SK-N-SH treated with all-trans-retinoic acid at 6 μM for 48 hours (cell line): ENCODE results near the gene ABHD5.

ENCODE experiments used
- ISL1 ChIP-seq: fragments of 250-450 bp; sonication (Bioruptor Pico); IDR thresholded peaks from 2 replicates; pipeline ENCODE4 v2.1.2; 2022; ENCODE audit warnings: mild to moderate bottlenecking, moderate library complexity
- ZNF70 ChIP-seq: fragments of 450-650 bp; formaldehyde crosslinking; IDR thresholded peaks from 2 replicates; pipeline ENCODE4 v1.5.0; 2020; ENCODE audit warnings: mild to moderate bottlenecking, moderate library complexity

DNA sequence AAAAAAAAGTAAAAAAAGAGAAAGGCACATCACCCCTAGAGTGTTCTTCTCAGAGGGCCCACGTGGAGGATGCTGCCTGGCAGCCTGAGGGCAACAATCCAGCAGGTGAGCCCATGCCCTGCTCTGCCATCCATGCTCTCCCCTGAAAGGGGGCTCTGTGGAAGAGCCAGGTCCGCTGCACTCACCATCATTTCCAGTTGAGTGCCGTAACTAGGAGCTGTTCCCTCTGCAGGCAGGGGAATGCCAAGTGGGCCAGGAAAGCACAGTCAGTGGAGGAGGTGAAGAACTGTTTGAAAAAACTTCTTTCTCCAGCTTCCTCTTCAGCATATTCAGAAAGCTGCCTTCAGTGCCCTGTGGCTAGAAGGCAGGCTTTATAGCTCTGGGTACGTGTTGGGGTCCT is 84.1 kb downstream of the ABHD5 start:
- TF ChIP-seq ZNF70 (no peak), ISL1 (no peak)
